GM12891 (cell line): ENCODE results near the gene TAS2R41. TPM values are rescaled to one million over a fixed set of nuclear protein-coding genes. Genes with fewer than 3 reads are reported as not detected.

Experiments used
- DNase-seq: peaks from one replicate; pipeline ENCODE4 v3.0.0; 2011; ENCODE audit warnings: low spot score; ENCODE audit not compliant: insufficient read length
- FAIRE-seq: peaks from 2 replicates; lab custom pipeline; 2011; peaks lifted over from hg19 to GRCh38; lab: Jason Lieb, UNC
- PAX5 ChIP-seq: IDR thresholded peaks from 2 replicates; pipeline ENCODE4 v1.6.1; 2011; ENCODE audit warnings: low read length, moderate library complexity, mild to moderate bottlenecking; ENCODE audit not compliant: insufficient read depth, severe bottlenecking
- POLR2A ChIP-seq: IDR thresholded peaks from 2 replicates; pipeline ENCODE4 v1.6.1; 2011; ENCODE audit warnings: low read depth, low read length, control low read depth
- POLR2AphosphoS5 ChIP-seq: IDR thresholded peaks from 2 replicates; pipeline ENCODE4 v1.6.1; 2011; ENCODE audit warnings: low read depth, low read length, control low read depth
- POU2F2 ChIP-seq: IDR thresholded peaks from 2 replicates; pipeline ENCODE4 v1.6.1; 2011; ENCODE audit warnings: low read depth, mild to moderate bottlenecking, control low read depth, low read length, moderate library complexity
- SPI1 ChIP-seq: IDR thresholded peaks from 2 replicates; pipeline ENCODE4 v1.6.1; 2011; ENCODE audit warnings: low read depth, low read length, control low read depth
- TAF1 ChIP-seq: IDR thresholded peaks from 2 replicates; pipeline ENCODE4 v1.6.1; 2011; ENCODE audit warnings: low read depth, low read length, control low read depth
- polyA plus RNA-seq: library from polyadenylated mRNA; unstranded; fragments of >200 nt; gene quantifications from one replicate; pipeline ENCODE4 v1.2.1, GENCODE V29; 2012; ENCODE audit warnings: low read depth, missing spikeins, inconsistent platforms; ENCODE audit not compliant: missing spikeins

TAS2R41 gene
- polyA plus RNA-seq = not detected

- DNase-seq = no peak
- FAIRE-seq = no peak
- TF ChIP-seq POLR2A (no peak), POU2F2 (no peak), POLR2AphosphoS5 (no peak), TAF1 (no peak), PAX5 (no peak), SPI1 (no peak)
These were observed at the start of gene TAS2R41 for GRCh38 chr7:143477501-143478150. Gene TAS2R41 (plus strand): TSS chr7:143477873. CDS start chr7:143477873, 0 bp downstream.

GRCh38 chr7:143429770-143430698 lies 47.6 kb upstream of the TAS2R41 start:
- no peak for FAIRE-seq
- no peak for DNase-seq
- no peak for TF ChIP-seq SPI1
- no peak for TF ChIP-seq PAX5
- no peak for TF ChIP-seq POLR2A
- TF ChIP-seq POU2F2 = no peak
- TF ChIP-seq TAF1 = no peak
- TF ChIP-seq POLR2AphosphoS5 = no peak

- DNase-seq = no peak
- FAIRE-seq = no peak
- no peak for TF ChIP-seq POLR2AphosphoS5
These were observed 46.6 kb upstream of the TAS2R41 start for GRCh38 chr7:143431109-143431508.

GRCh38 chr7:143433759-143434158 lies 43.9 kb upstream of the TAS2R41 start:
- TF ChIP-seq SPI1 (no peak), POLR2A (no peak), TAF1 (no peak), POU2F2 (no peak), PAX5 (no peak), POLR2AphosphoS5 (no peak)
- DNase-seq = no peak
- FAIRE-seq = no peak

GRCh38 chr7:143434660-143435059 lies 43.0 kb upstream of the TAS2R41 start:
- no peak for FAIRE-seq
- TF ChIP-seq TAF1 = no peak
- TF ChIP-seq POLR2A = no peak
- TF ChIP-seq SPI1 = no peak
- TF ChIP-seq POLR2AphosphoS5 = no peak
- TF ChIP-seq PAX5 = no peak
- no peak for TF ChIP-seq POU2F2

GRCh38 chr7:143435266-143435665 lies 42.4 kb upstream of the TAS2R41 start:
- no peak for FAIRE-seq
- DNase-seq = no peak
- TF ChIP-seq POU2F2 (no peak), POLR2AphosphoS5 (no peak), PAX5 (no peak), SPI1 (no peak), TAF1 (no peak), POLR2A (no peak)

More at GRCh38 chr7:143434660-143435059, 43.0 kb upstream of the TAS2R41 start:
- no peak for DNase-seq

- TF ChIP-seq TAF1 (no peak), SPI1 (no peak), POLR2A (no peak), POLR2AphosphoS5 (no peak), PAX5 (no peak), POU2F2 (no peak)
- no peak for DNase-seq
- FAIRE-seq = no peak
These were observed 41.2 kb upstream of the TAS2R41 start for GRCh38 chr7:143436325-143436946.

- no peak for TF ChIP-seq POLR2AphosphoS5
- no peak for TF ChIP-seq TAF1
- TF ChIP-seq POLR2A = no peak
- TF ChIP-seq SPI1 = no peak
- no peak for TF ChIP-seq POU2F2
- TF ChIP-seq PAX5 = no peak
- DNase-seq = no peak
- no peak for FAIRE-seq
These were observed 40.1 kb upstream of the TAS2R41 start for GRCh38 chr7:143437578-143437977.

GRCh38 chr7:143439866-143440265 lies 37.8 kb upstream of the TAS2R41 start:
- TF ChIP-seq PAX5 (no peak), POLR2AphosphoS5 (no peak)
- FAIRE-seq = no peak
- DNase-seq = no peak

GRCh38 chr7:143443153-143443552 lies 34.5 kb upstream of the TAS2R41 start, which contains the start of gene TAS2R60:
Gene TAS2R60 (plus strand): TSS chr7:143443453. CDS start chr7:143443453, 0 bp downstream.
- TF ChIP-seq TAF1 = no peak
- DNase-seq (no peak), FAIRE-seq (no peak)
